Endothelial cell of umbilical vein (primary cell): ENCODE data around the gene RANBP1. TPM values are rescaled to one million over a fixed set of nuclear protein-coding genes. Genes with fewer than 3 reads are reported as not detected.

ENCODE experiments used
- BruUV-seq: library from RNA; stranded (reverse); fragments of 400-500 nt; replicated peaks from 2 replicates; lab custom pipeline; 2021; lab: Mats Ljungman, UMichigan
- CTCF ChIA-PET: fragments of 300-600, 350-600 bp; sonication (Branson Sonifier 250); formaldehyde crosslinking; loops from one replicate; lab custom pipeline; 2021; ENCODE audit warnings: antibody characterized with exemption, inconsistent platforms; lab: Charles Lee
- POLR2A ChIA-PET: fragments of 300-600, 350-600 bp; sonication (Branson Sonifier 250); formaldehyde crosslinking; loops from one replicate; lab custom pipeline; 2021; ENCODE audit warnings: antibody characterized with exemption, inconsistent platforms; lab: Charles Lee
- DNase-seq: peaks from one replicate; pipeline ENCODE4 v3.0.0-alpha.2; 2011; ENCODE audit warnings: low read depth, low spot score
- FAIRE-seq: peaks from 2 replicates; lab custom pipeline; 2011; peaks lifted over from hg19 to GRCh38; lab: Jason Lieb, UNC
- H2AFZ ChIP-seq: 2 replicates; pipeline ENCODE4 v1.6.0; 2012; ENCODE audit warnings: low read depth, low read length, control low read depth, inconsistent platforms
- H3K27ac ChIP-seq: 2 replicates; pipeline ENCODE4 v1.5.1; 2011; ENCODE audit warnings: low read depth, mild to moderate bottlenecking, control low read depth, low read length, moderate library complexity; ENCODE audit not compliant: insufficient read depth
- H3K27me3 ChIP-seq, 2 experiments: 2 replicates each; pipeline versions ENCODE4 v1.6.0 to v1.6.1; 2011; ENCODE audit warnings: low read length in 2 of 2, mixed read lengths in 1 of 2; ENCODE audit not compliant: control insufficient read depth in 2 of 2, insufficient read depth in 2 of 2
- H3K36me3 ChIP-seq, 2 experiments: 2 replicates in 1 of 2; 3 replicates in 1 of 2; pipeline ENCODE4 v1.5.1; 2011; ENCODE audit warnings: low read length in 2 of 2, mild to moderate bottlenecking in 1 of 2, moderate library complexity in 1 of 2; ENCODE audit not compliant: control insufficient read depth in 2 of 2, insufficient read depth in 2 of 2; ENCODE audit errors: extremely low read depth in 1 of 2
- H3K4me1 ChIP-seq: 3 replicates; pipeline ENCODE4 v1.5.1; 2011; ENCODE audit warnings: mild to moderate bottlenecking, low read length; ENCODE audit not compliant: control insufficient read depth, insufficient read depth; ENCODE audit errors: extremely low read depth
- H3K4me2 ChIP-seq: 2 replicates; pipeline ENCODE4 v1.6.1; 2011; ENCODE audit warnings: low read length, control low read depth, mixed read lengths; ENCODE audit not compliant: insufficient read depth
- H3K4me3 ChIP-seq, 3 experiments: fragments of 200-600 bp in 1 of 3; sonication (generic), shearing (Covaris generic) in 1 of 3; replicated peaks in 1 of 3; 2 replicates each; pipeline ENCODE4 v1.5.1; 2011 to 2016; ENCODE audit warnings: control low read depth in 3 of 3, low read length in 3 of 3, mild to moderate bottlenecking in 2 of 3, inconsistent platforms in 1 of 3, low read depth in 1 of 3, moderate library complexity in 1 of 3; ENCODE audit not compliant: insufficient read depth in 1 of 3
- H3K79me2 ChIP-seq: 2 replicates; pipeline ENCODE4 v1.6.0; 2012; ENCODE audit warnings: low read length, inconsistent platforms; ENCODE audit not compliant: control insufficient read depth, insufficient read depth
- H3K9ac ChIP-seq: replicated peaks from 2 replicates; pipeline ENCODE3; 2011; ENCODE audit warnings: low read length, control low read depth; ENCODE audit not compliant: insufficient read depth; ENCODE audit errors: extremely low read depth
- H3K9me1 ChIP-seq: replicated peaks from 3 replicates; pipeline ENCODE4 v1.6.0; 2011; ENCODE audit warnings: mild to moderate bottlenecking, low read length; ENCODE audit not compliant: control insufficient read depth, insufficient read depth; ENCODE audit errors: extremely low read depth
- H3K9me3 ChIP-seq: replicated peaks from 2 replicates; pipeline ENCODE4 v1.5.1; 2012; ENCODE audit warnings: low read length, inconsistent platforms; ENCODE audit not compliant: control insufficient read depth, insufficient read depth
- H4K20me1 ChIP-seq: replicated peaks from 2 replicates; pipeline ENCODE3; 2011; ENCODE audit warnings: mild to moderate bottlenecking, low read length; ENCODE audit not compliant: control insufficient read depth, insufficient read depth; ENCODE audit errors: extremely low read depth
- CTCF ChIP-seq, 2 donors: IDR thresholded peaks; 1 replicate in 1 of 2; 2 replicates in 1 of 2; pipeline ENCODE4 v1.5.1; 2011; ENCODE audit warnings: low read length in 2 of 2, mild to moderate bottlenecking in 2 of 2, moderate library complexity in 2 of 2, control low read depth in 1 of 2, inconsistent platforms in 1 of 2, low read depth in 1 of 2; ENCODE audit not compliant: insufficient read depth in 1 of 2; ENCODE audit errors: extremely low read depth in 1 of 2
- EZH2 ChIP-seq: IDR thresholded peaks from 2 replicates; pipeline ENCODE4 v1.6.1; 2012; ENCODE audit warnings: borderline replicate concordance, low read depth, mild to moderate bottlenecking, moderate library complexity, low read length, inconsistent platforms; ENCODE audit not compliant: severe bottlenecking
- FOS ChIP-seq: IDR thresholded peaks from 2 replicates; pipeline ENCODE4 v1.6.1; 2011; ENCODE audit warnings: mild to moderate bottlenecking, low read length, moderate library complexity, borderline replicate concordance; ENCODE audit not compliant: insufficient read depth
- GATA2 ChIP-seq: IDR thresholded peaks from 2 replicates; pipeline ENCODE4 v1.7.0; 2011; ENCODE audit warnings: low read depth, mild to moderate bottlenecking, moderate library complexity, mixed read lengths, low read length; ENCODE audit not compliant: insufficient read length, insufficient read depth
- JUN ChIP-seq: IDR thresholded peaks from 2 replicates; pipeline ENCODE4 v1.6.1; 2011; ENCODE audit warnings: borderline replicate concordance, low read depth; ENCODE audit not compliant: insufficient read length, insufficient read depth
- MAX ChIP-seq: IDR thresholded peaks from 2 replicates; pipeline ENCODE4 v1.6.1; 2011; ENCODE audit not compliant: insufficient read depth, insufficient read length
- MYC ChIP-seq: IDR thresholded peaks from one replicate; pipeline ENCODE4 v1.6.1; 2011; ENCODE audit warnings: mild to moderate bottlenecking, low read depth, low read length
- POLR2A ChIP-seq: IDR thresholded peaks from 2 replicates; pipeline ENCODE4 v1.6.1; 2012; ENCODE audit warnings: low read depth, mild to moderate bottlenecking, control low read depth, low read length
- POLR2AphosphoS5 ChIP-seq: IDR thresholded peaks from 2 replicates; pipeline ENCODE4 v1.6.1; 2012; ENCODE audit warnings: low read depth, mild to moderate bottlenecking, control low read depth, low read length, moderate library complexity; ENCODE audit not compliant: insufficient read depth
- dilution Hi-C: fragments of 300-500 bp; cut with MboI; formaldehyde crosslinking; loops from one replicate; pipeline ENCODE4 v1.15.0; 2019; ENCODE audit warnings: low sequenced_read_pairs; ENCODE audit not compliant: extremely low pct_ligation_motif_present
- intact Hi-C: fragments of 100-400 bp; cut with micrococcal nuclease; formaldehyde crosslinking; loops from one replicate; pipeline ENCODE4 v1.10.0; 2022
- polyA plus RNA-seq, 4 experiments: library from polyadenylated mRNA; depleted of rRNA in 3 of 4; stranded (reverse) in 3 of 4; unstranded in 1 of 4; fragments of >200 nt; gene quantifications; 2 replicates each; pipeline versions ENCODE4 v1.2.1 to v1.2.3, GENCODE V29; 2011 to 2012; ENCODE audit warnings: missing spikeins in 1 of 4
- total RNA-seq: library from RNA; stranded (reverse); gene quantifications from 2 replicates; pipeline ENCODE4 v1.2.3, GENCODE V29; 2021

RANBP1 gene
- total and polyA plus RNA-seq, 2 donors (not counting 3 experiments of a cell fraction or from before 2014, with no cell fraction given), result 228 to 247 TPM

GRCh38 chr22:20108757-20109230 is 7.1 kb upstream of the RANBP1 start:
- H3K4me3 ChIP-seq, result no peak overlapping the region
- ChIA-PET POLR2A (no interaction called here), CTCF (interaction anchor here (0.9 kb wide), 1 partner anchor 21 kb away, joined by 3 read pairs; no protein-coding TSS in a partner anchor)
- H3K9me1 ChIP-seq, result no peaks in the 10 kb centered on the region
- intact Hi-C loops (no loop called here), dilution Hi-C loops (no loop called here)
- H3K36me3 ChIP-seq, result peaks cover 15 to 71% of the 10 kb centered on the region in 2 experiments
- H3K27me3 ChIP-seq, result no peaks in the 10 kb centered on the region
- no peaks in the 10 kb centered on the region for H3K4me1 ChIP-seq
- no peak for DNase-seq
- no peak overlapping the region for H3K27ac ChIP-seq
- TF ChIP-seq MYC (no peak), FOS (no peak), POLR2AphosphoS5 (no peak), JUN (no peak), MAX (no peak), GATA2 (no peak), EZH2 (no peak), POLR2A (no peak), CTCF (IDR thresholded peaks at IDR 0.05; ENCODE audit: extremely low read depth in 1 of 2, insufficient read depth in 1 of 2, low read depth in 1 of 2, low read length in 2 of 2) (no peak)
- peaks cover 10% of the 10 kb centered on the region for H3K79me2 ChIP-seq
- no peak overlapping the region for H3K9ac ChIP-seq
- H2AFZ ChIP-seq, result no peak overlapping the region
- BruUV-seq, result no TSS peak
- FAIRE-seq, result no peak
- H4K20me1 ChIP-seq, result no peaks in the 10 kb centered on the region
- no peak overlapping the region for H3K4me2 ChIP-seq
- H3K9me3 ChIP-seq, result no peaks in the 10 kb centered on the region
